Measurements from ENCODE around the gene SUN3.
A peak's percentile ranks its signal among the peaks of the same experiment; 100 is the strongest.

SUN3 gene

DNA sequence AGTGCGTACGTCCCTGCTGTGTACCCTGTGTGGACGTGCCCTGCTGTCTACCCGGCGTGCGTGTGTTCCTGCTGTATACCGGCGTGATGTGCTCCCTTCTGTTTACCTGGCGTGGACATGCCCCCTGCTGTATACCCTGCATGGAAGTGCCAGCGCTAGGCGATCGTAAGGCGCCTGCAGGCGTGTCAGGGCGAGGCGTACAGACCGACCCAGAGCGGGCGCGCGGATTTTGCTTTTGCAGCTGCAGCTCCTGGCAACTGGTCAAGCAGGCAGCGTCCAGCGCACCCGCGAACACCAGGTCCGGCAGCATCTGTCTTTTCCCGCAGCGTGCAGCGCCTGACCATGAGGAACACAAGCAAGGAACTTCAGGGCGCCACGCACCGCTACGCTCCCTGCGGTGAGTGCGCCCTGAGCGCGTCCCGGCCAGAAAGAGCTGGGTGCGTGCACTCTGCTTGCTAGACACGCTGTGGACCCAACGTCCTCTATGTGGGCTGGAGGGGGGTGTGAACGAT, 7.1 kb upstream of the SUN3 start:
- TF ChIP-seq, protein P1, sequence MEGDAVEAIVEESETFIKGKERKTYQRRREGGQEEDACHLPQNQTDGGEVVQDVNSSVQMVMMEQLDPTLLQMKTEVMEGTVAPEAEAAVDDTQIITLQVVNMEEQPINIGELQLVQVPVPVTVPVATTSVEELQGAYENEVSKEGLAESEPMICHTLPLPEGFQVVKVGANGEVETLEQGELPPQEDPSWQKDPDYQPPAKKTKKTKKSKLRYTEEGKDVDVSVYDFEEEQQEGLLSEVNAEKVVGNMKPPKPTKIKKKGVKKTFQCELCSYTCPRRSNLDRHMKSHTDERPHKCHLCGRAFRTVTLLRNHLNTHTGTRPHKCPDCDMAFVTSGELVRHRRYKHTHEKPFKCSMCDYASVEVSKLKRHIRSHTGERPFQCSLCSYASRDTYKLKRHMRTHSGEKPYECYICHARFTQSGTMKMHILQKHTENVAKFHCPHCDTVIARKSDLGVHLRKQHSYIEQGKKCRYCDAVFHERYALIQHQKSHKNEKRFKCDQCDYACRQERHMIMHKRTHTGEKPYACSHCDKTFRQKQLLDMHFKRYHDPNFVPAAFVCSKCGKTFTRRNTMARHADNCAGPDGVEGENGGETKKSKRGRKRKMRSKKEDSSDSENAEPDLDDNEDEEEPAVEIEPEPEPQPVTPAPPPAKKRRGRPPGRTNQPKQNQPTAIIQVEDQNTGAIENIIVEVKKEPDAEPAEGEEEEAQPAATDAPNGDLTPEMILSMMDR (IDR thresholded peaks at IDR 0.05; ENCODE audit: low read depth, low read length), result no peak
- in situ Hi-C loops (cut with HindIII; ENCODE audit: low sequenced_read_pairs), result no loop called here
- DNase-seq (ENCODE audit: low read depth, low spot score), result peak; percentile 35
- peak overlapping the region; percentile 53 for H3K4me3 ChIP-seq (ENCODE audit: low read depth, low read length)

DNA sequence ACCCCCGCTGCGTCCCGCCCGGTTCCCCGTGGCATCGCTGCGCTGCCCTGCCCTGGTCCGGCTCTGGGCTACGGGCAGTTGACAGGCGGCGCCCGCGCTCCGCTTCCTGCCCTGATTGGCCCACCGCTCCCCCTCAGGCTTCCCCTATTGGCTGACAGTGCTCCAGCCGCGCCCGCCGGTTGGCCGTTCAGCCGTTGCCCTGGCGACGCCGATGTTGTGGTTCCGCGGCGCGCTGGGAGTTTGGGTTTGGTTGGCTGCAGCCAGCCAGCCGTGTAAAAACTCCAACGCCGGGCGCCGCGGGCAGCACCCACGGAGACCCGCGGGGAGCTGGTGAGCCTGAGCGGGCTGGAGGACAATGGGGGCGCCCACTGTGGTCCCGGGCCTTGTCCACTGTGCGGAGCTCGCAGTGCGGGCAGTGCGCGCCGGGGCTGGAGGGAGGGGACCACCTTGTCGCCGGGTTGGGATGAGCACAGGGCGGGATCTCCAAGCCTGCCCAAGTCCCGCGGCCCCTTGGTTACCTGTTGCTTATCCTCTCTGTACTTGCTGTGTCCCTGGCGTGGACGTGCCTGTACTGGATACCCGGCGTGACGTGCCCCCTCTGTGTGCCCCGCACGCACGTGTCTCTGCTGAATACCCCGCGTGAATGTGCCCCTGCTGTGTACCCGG, 6.5 kb upstream of the SUN3 start, which contains the start of gene C7orf57:
Gene C7orf57, plus strand, starts transcription at position 243 of the 666 bp plus-strand sequence. CDS start 766 bp downstream, outside the sequence.
- peak within 1 kb of the TSS; percentile 53 for H3K4me3 ChIP-seq (ENCODE audit: low read depth, low read length)
- TF ChIP-seq, protein P1 (IDR thresholded peaks at IDR 0.05; ENCODE audit: low read depth, low read length), result peak; percentile 22
- in situ Hi-C loops (cut with HindIII; ENCODE audit: low sequenced_read_pairs), result no loop called here
- peak; percentile 83 for DNase-seq (ENCODE audit: low read depth, low spot score)

DNA sequence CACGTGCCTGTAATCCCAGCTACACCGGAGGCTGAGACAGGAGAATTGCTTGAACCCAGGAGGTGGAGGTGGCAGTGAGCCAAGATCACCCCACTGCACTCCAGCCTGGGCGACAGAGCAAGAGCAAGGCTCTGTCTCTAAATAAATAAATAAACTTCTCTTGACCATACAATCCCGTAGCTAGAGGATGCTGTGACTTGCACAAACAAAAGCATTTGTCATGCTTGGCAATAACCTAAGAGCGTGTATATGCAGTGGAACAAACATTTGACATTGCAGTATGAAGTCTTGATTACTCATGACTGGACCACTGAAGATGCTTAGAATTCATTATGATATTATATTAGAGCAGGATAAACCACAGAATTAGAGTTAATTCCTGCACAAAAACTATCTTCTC, 5.0 kb upstream of the SUN3 start:
- no peak for DNase-seq (ENCODE audit: low read depth, low spot score)
- TF ChIP-seq, protein P1 (IDR thresholded peaks at IDR 0.05; ENCODE audit: low read depth, low read length), result no peak
- in situ Hi-C loops (cut with HindIII; ENCODE audit: low sequenced_read_pairs), result no loop called here
- no peak overlapping the region for H3K4me3 ChIP-seq (ENCODE audit: low read depth, low read length)

DNA sequence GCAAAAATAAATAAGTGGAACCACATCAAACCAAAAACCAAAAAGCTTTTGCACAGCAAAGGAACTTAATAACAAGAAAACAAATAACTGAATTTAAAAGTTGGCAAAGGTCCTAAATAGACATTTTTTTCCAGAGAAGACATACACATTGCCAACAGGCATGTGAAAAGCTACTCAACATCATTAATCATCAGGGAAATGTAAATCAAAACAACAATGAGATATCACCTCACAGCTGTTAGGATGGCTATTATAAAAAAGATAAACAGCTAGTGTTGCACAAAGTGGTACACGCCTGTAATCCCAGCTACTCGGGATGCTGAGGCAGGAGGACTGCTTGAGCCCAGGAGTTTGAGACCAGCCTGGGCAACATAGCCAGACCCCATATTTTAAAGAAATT, 2.2 kb upstream of the SUN3 start:
- H3K4me3 ChIP-seq (ENCODE audit: low read depth, low read length), result no peak overlapping the region
- no peak for DNase-seq (ENCODE audit: low read depth, low spot score)
- TF ChIP-seq, protein P1 (IDR thresholded peaks at IDR 0.05; ENCODE audit: low read depth, low read length), result no peak
- in situ Hi-C loops (cut with HindIII; ENCODE audit: low sequenced_read_pairs), result no loop called here

DNA sequence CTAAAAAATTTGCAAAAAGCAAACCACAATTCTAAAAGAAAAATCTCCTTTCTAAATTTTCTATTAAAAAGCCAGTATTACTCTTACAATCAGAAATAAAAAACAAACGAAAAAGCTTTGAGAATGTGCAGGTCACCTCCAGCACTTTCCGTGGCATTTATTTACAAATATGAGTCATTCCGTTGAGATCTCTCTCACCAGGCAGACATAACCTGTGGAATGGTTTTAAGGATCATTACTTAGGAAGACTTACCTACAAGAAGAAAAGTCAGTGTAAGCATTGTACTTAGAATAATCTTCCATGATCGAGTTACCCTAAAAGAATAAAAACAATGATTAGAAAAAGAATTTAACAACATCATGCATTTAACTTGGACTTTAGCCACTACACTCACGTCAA, 3.3 kb downstream of the SUN3 start:
- no peak for DNase-seq (ENCODE audit: low read depth, low spot score)
- H3K4me3 ChIP-seq (ENCODE audit: low read depth, low read length), result no peak overlapping the region
- in situ Hi-C loops (cut with HindIII; ENCODE audit: low sequenced_read_pairs), result no loop called here
- TF ChIP-seq, protein P1 (IDR thresholded peaks at IDR 0.05; ENCODE audit: low read depth, low read length), result no peak

DNA sequence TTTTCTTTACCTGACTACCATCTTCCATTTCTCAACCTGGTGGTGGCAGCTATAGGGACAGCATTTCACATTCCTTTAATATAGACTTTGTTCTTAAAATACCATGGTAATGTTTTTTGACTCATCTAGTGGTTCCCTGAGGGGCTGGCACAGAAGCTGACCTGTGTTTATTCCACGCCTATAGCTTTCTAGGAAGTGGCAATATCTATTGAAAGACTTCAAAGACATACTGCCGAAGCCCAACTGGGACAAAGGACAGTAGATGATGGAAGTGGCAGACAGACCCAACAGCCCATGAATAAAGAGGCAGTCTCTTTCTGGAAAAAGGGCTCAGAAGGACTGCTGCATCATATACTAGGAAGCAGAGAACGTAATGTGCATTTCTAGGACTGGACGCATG, 11.2 kb downstream of the SUN3 start:
- no peak for DNase-seq (ENCODE audit: low read depth, low spot score)
- in situ Hi-C loops (cut with HindIII; ENCODE audit: low sequenced_read_pairs), result no loop called here
- TF ChIP-seq, protein P1 (IDR thresholded peaks at IDR 0.05; ENCODE audit: low read depth, low read length), result no peak
- no peak overlapping the region for H3K4me3 ChIP-seq (ENCODE audit: low read depth, low read length)
